GM21360 (cell line): Measurements from ENCODE around the gene KCNF1.
A peak's percentile ranks its signal among the peaks of the same experiment; 100 is the strongest.

Experiments used
- ATAC-seq: cut with Tn5 transposase; IDR thresholded peaks from one replicate; pipeline ENCODE4 v1.9.1; 2021; ENCODE audit warnings: mild to moderate bottlenecking, moderate library complexity; ENCODE audit not compliant: unreplicated experiment

KCNF1 gene

GRCh38 chr2:10911291-10912075 lies at the start of gene KCNF1:
TSS of gene KCNF1 (plus strand) at chr2:10911934. CDS start at chr2:10912427, 493 bp downstream.
- no peak for ATAC-seq

- no peak for ATAC-seq
Observed at GRCh38 chr2:10862330-10862729, 49.4 kb upstream of the KCNF1 start.

- ATAC-seq = no peak
Observed at GRCh38 chr2:10863047-10863446, 48.7 kb upstream of the KCNF1 start.

- peak; percentile 66 for ATAC-seq
Observed at GRCh38 chr2:10863837-10864236, 47.9 kb upstream of the KCNF1 start.

DNA sequence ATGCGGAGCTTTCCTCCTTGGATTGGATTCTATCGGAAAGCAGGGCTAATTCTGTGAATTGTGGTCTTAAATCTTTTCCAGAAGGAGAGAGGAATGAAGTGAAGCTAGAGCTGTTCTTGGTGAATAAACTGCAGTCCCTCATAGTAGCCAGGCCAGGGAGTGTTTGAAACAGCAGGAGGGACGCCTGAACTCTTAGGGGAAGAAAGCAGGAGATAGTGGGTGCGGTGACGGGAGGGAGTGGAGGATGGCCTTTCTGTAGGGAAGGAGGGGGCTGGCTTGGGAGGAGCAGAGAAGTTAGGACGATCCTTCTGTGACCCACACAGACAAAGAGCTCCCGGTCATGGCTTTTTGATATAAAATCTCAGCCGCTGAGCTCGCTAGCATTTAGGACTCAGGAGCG lies 47.5 kb upstream of the KCNF1 start:
- ATAC-seq = no peak

GRCh38 chr2:10864861-10865636 lies 46.7 kb upstream of the KCNF1 start:
- ATAC-seq = peak; percentile 89

GRCh38 chr2:10865841-10866240 lies 45.9 kb upstream of the KCNF1 start:
- ATAC-seq = no peak

DNA sequence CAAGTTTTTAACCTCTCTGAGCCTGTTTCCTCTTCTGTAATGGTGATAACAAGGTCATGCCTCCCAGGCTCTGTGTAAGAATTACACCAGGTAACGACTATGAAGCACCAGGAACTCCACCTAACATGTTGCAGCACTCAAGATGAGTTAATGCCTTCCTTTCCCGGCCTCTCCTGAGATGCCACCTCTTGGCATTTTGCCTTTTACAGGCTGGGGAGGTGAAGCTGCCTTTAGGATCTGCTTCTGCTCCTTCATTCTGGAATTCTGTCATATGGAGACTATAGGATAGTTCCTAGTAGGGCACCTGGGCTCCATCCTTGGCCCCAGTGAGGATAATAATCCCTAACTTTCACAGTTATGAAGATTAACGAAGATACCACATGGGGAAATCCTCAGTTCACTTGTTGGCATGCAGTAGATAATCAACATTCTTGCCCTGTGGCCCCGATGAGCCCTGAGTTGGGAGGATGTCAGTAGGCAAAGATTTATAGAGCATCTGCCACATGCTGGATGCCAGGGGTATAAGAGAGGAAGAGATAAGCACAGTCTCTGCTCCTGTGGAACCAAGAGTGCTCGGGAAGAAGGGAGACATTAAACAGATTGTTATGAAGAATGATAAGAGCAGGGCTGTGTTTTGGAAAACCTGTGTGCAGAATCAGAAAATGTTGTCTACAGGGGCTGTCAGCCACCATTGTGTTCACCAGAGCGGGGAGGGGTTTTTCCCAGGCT lies 43.9 kb upstream of the KCNF1 start:
- ATAC-seq = no peak

- no peak for ATAC-seq
Observed at GRCh38 chr2:10868465-10869314, 43.0 kb upstream of the KCNF1 start.

DNA sequence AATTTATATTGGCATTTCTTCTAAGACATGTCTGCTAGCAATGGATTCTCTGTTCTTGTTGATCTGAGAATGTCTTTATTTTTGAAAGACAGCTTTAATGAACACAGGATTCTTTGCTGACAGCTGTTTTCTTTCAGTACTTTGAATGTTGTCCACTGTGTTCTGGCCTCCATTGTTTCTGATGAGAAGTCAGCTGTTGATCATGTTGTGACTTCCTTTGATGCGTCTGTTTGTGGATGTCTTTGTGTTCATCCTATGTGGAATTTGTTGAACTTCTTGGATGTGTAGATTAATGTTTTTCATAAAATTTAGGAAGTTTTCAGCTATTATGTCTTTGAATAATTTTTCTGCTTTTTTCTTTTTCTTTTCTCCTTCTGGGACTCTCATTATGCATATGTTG lies 39.8 kb upstream of the KCNF1 start:
- no peak for ATAC-seq

GRCh38 chr2:10873171-10873570 lies 38.6 kb upstream of the KCNF1 start:
- no peak for ATAC-seq

DNA sequence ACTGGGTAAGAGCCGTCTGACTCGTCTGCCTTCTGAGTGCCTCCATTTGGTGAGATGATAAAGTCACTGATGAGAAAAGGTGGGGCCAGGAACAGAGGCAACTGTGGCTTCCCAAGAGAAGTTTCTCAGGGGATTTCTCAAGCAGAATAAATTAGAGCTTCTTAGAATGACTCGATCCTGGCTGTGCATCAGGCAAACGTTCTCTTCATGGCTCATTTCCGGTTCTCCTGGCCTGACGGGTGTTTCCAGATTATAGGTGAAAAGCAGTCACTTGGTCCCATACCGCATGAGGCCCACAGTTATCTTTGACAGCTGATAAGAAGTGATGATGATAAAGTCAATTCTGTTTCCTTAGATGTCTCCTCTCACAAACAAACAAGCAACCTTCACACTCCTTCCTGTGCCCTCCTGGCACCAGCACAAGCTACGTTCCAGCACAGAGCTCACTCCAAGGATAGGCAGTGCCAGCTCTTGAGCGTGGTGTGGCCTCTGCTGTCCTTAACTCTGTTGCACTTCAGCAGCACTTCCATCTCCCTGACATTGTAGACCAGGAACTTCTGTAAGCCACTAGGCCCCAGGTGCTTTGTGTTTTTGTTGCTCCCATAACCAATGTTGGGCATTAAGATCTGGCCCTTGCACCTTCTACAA lies 37.8 kb upstream of the KCNF1 start:
- ATAC-seq = no peak

DNA sequence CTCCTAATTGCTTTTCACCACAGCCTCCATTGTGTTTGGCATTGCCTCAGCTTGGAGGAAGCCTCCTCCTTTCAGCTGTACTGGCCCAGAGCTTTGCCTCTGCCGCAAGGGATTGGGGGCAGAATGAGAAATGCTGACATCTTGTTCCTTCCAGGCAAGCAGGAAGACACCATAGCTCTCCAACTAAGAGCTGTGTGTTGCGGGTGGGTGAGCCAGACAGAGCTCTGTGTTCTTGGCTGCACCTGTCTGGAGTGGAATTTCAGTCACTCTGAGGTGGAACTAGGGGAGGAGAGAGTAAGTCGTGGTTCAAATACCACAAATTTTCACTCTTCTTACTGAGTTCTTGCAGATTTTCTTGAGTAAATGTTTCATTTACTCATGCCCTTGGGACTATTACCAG lies 36.6 kb upstream of the KCNF1 start:
- ATAC-seq = no peak

DNA sequence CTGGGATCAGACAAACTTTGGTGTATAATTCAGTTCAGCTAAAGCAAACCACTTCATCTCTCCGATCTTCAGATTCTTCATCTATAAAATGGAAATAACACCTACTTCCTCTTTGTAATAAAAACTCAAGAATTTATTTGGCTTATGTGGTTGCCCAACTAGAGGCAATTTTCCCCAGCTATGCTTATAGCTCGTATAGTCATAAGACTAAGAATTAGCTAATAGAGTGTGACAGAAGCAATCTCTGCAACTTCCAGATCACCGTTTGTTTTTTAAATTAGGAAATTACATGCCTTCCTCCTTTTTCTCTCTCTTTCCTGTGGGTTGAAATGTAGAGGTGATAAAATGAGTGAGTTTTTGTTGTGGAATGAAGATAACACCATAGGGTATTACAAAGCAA lies 35.3 kb upstream of the KCNF1 start:
- no peak for ATAC-seq

DNA sequence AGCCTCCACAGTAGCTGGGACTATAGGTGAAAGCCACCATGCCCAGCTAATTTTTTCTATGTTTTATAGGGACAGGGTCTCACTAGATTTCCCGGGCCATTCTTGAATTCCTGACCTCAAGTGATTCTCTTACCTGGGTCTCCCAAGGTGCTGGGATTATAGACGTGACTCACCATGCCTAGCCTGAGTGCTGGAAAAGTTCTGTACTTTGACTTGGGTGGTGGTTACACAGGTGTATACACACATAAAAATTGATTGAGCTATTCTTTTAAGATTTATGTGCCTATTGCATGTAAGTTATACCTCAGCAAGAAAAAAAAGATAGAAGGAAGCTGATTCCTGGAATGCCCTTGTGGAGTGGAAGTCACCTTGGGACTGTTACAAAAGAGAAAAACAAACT lies 34.8 kb upstream of the KCNF1 start:
- no peak for ATAC-seq

DNA sequence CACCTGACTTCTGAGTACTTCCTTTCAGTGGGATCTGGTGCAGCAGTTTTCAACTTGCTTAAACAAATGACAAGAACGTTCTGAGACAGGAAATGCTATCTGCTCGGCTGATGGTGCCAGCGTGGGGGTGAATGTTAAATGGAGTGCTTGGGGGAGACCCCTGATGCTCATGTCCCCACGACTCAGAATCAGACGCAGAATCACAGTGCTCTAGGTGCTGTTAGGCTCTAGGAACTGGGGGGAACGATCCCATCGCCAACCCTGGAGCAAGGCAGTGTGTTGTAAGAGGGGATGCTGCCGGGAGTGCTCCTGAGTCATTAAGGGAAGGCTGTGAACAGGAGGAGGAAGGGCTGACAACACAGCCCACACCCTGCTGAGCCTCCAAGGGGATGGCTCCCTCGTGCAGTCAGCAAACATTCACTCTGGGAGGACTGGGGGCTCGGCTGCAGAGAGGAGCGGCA lies 34.1 kb upstream of the KCNF1 start:
- no peak for ATAC-seq

GRCh38 chr2:10878268-10878915 lies 33.3 kb upstream of the KCNF1 start:
- ATAC-seq = no peak

DNA sequence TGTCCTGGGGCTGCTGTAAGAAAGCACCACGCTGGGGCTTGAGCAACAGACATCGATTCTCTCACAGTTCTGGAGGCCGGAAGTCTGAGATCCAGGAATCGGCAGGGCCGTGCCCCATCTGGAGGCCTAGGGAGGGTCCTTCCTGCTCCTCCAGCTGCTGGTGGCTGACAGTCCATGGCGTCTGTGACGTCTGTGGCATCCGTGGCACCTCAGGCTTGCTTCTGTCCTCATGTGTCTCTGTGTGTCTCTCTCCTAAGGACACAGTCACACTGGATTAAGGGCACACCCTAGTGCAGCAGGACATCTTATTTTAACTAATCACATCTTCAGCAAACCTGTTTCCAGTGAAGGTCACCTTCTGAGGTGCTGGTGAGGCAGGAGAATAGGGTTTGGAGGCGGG lies 32.6 kb upstream of the KCNF1 start:
- ATAC-seq = no peak
